OCI-LY1 (cell line): ENCODE measurements around the gene ANKS3.

Experiments
- H2AFZ ChIP-seq: fragments of 200-600 bp; sonication (generic), shearing (Covaris generic); 2 replicates; pipeline ENCODE4 v1.6.0; 2014; ENCODE audit warnings: antibody characterized with exemption, mild to moderate bottlenecking, low read length
- H3F3A ChIP-seq: fragments of 200-600 bp; sonication (generic), shearing (Covaris generic); 2 replicates; pipeline ENCODE4 v1.6.0; 2014; ENCODE audit warnings: mild to moderate bottlenecking, antibody characterized with exemption, low read length, moderate library complexity; ENCODE audit not compliant: insufficient read depth
- H3K27ac ChIP-seq: fragments of 200-600 bp; sonication (generic); 2 replicates; pipeline ENCODE4 v1.5.1; 2014; ENCODE audit warnings: low read length, mixed run types, mild to moderate bottlenecking, low read depth; ENCODE audit not compliant: poor library complexity, severe bottlenecking
- H3K27me3 ChIP-seq: fragments of 200-600 bp; sonication (generic); 2 replicates; pipeline ENCODE4 v1.6.0; 2014; ENCODE audit warnings: antibody characterized with exemption, mild to moderate bottlenecking, low read length, moderate library complexity; ENCODE audit not compliant: insufficient read depth
- H3K36me3 ChIP-seq: fragments of 200-600 bp; sonication (generic); 2 replicates; pipeline ENCODE4 v1.6.1; 2014; ENCODE audit warnings: mild to moderate bottlenecking, antibody characterized with exemption, low read length, moderate library complexity, mixed read lengths; ENCODE audit not compliant: insufficient read depth
- H3K4me1 ChIP-seq: fragments of 200-600 bp; sonication (generic); 2 replicates; pipeline ENCODE4 v1.5.1; 2014; ENCODE audit warnings: mild to moderate bottlenecking, low read length, moderate library complexity; ENCODE audit not compliant: insufficient read depth, severe bottlenecking
- H3K4me2 ChIP-seq: fragments of 200-600 bp; sonication (generic), shearing (Covaris generic); 2 replicates; pipeline ENCODE4 v1.6.1; 2014; ENCODE audit warnings: low read length
- H3K4me3 ChIP-seq: fragments of 200-600 bp; sonication (generic); 2 replicates; pipeline ENCODE4 v1.5.1; 2014; ENCODE audit warnings: low read length, low read depth, mild to moderate bottlenecking, mixed read lengths; ENCODE audit not compliant: poor library complexity, severe bottlenecking
- H3K79me2 ChIP-seq: fragments of 200-600 bp; shearing (Covaris generic); 2 replicates; pipeline ENCODE4 v1.6.1; 2016; ENCODE audit warnings: mixed run types, low read length, mixed read lengths; ENCODE audit not compliant: insufficient read depth
- H3K9ac ChIP-seq: fragments of 200-600 bp; sonication (generic), shearing (Covaris generic); 2 replicates; pipeline ENCODE4 v1.6.1; 2014; ENCODE audit warnings: mild to moderate bottlenecking, low read length, mixed read lengths
- H3K9me2 ChIP-seq: fragments of 200-600 bp; sonication (generic), shearing (Covaris generic); 2 replicates; pipeline ENCODE4 v1.6.1; 2014; ENCODE audit warnings: low read depth, mild to moderate bottlenecking, low read length, mixed read lengths
- H3K9me3 ChIP-seq: fragments of 200-600 bp; shearing (Covaris generic); 2 replicates; pipeline ENCODE4 v1.6.1; 2014; ENCODE audit warnings: low read length, mixed read lengths
- H4K20me1 ChIP-seq: fragments of 200-600 bp; sonication (generic), shearing (Covaris generic); 2 replicates; pipeline ENCODE4 v1.6.0; 2016; ENCODE audit warnings: mild to moderate bottlenecking, low read length; ENCODE audit not compliant: insufficient read depth
- EZH2 ChIP-seq: fragments of 200-600 bp; sonication (generic), shearing (Covaris generic); IDR thresholded peaks from 2 replicates; pipeline ENCODE4 v1.8.0; 2017; ENCODE audit warnings: borderline replicate concordance, mixed run types, mild to moderate bottlenecking, antibody characterized with exemption, low read length, moderate library complexity, mixed read lengths
- TF ChIP-seq, protein P1 (sequence below): fragments of 200-600 bp; sonication (generic), shearing (Covaris generic); IDR thresholded peaks from 2 replicates; pipeline ENCODE4 v1.5.1; 2017; ENCODE audit warnings: mild to moderate bottlenecking, antibody characterized with exemption, low read length, moderate library complexity, mixed read lengths

The ANKS3 gene

GRCh38 chr16:4702466-4702808 lies 31.6 kb downstream of the ANKS3 start:
- Histone ChIP-seq H3K36me3 (peaks cover 47% of the 10 kb centered on the region; the same call in 1 of the 2 replicates), H3F3A (no peaks in the 10 kb centered on the region), H3K4me2 (no peak overlapping the region), H3K27ac (no peak overlapping the region), H3K9ac (no peak overlapping the region), H2AFZ (no peak overlapping the region), H3K79me2 (no peaks in the 10 kb centered on the region), H3K4me3 (no peak overlapping the region), H3K4me1 (peaks cover 3% of the 10 kb centered on the region), H3K9me2 (no peaks in the 10 kb centered on the region), H3K9me3 (no peaks in the 10 kb centered on the region), H4K20me1 (no peaks in the 10 kb centered on the region), H3K27me3 (no peaks in the 10 kb centered on the region)
- TF ChIP-seq, protein P1, sequence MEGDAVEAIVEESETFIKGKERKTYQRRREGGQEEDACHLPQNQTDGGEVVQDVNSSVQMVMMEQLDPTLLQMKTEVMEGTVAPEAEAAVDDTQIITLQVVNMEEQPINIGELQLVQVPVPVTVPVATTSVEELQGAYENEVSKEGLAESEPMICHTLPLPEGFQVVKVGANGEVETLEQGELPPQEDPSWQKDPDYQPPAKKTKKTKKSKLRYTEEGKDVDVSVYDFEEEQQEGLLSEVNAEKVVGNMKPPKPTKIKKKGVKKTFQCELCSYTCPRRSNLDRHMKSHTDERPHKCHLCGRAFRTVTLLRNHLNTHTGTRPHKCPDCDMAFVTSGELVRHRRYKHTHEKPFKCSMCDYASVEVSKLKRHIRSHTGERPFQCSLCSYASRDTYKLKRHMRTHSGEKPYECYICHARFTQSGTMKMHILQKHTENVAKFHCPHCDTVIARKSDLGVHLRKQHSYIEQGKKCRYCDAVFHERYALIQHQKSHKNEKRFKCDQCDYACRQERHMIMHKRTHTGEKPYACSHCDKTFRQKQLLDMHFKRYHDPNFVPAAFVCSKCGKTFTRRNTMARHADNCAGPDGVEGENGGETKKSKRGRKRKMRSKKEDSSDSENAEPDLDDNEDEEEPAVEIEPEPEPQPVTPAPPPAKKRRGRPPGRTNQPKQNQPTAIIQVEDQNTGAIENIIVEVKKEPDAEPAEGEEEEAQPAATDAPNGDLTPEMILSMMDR = no peak
- TF ChIP-seq EZH2 = no peak

DNA sequence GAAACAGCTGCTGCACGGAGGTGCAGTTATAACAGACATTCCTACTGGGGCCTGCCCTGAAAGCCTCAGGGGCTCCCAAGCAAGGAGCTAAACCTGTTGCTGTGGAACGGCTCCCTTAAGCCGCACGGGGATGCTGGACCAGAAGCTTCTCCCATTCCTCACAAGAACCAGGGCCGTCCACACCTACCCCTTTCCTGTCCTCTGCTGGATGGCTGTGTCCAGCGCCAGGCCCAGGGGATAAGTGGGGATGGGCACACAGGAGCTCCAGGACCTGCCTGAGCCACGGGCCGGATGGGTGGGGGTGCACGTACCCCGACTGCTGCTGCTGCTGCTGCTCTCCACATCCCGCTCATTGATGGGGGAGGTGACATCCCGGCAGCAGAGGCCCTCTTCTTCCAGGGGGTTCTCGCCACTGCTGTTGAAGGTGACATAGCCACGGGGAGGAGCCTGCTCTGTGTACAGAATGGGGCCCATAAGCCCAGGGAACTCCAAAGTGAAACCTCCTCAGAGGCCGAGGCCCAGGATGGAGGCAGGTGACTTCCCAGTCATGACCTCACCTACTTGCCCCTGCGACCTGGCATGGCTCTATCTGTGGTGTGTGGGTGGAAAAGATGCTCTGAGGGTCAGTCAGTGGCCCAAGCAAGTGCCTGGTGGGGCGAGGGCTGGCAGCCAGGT lies 32.1 kb downstream of the ANKS3 start:
- no peaks in the 10 kb centered on the region for H3F3A ChIP-seq
- no peak overlapping the region for H3K27ac ChIP-seq
- H3K4me3 ChIP-seq = no peak overlapping the region
- H4K20me1 ChIP-seq = no peaks in the 10 kb centered on the region
- H3K9me3 ChIP-seq = no peaks in the 10 kb centered on the region
- no peaks in the 10 kb centered on the region for H3K9me2 ChIP-seq
- no peak overlapping the region for H2AFZ ChIP-seq
- no peak for TF ChIP-seq EZH2
- TF ChIP-seq, protein P1 = no peak
- H3K4me1 ChIP-seq = peaks cover 3% of the 10 kb centered on the region
- H3K9ac ChIP-seq = no peak overlapping the region
- H3K79me2 ChIP-seq = no peaks in the 10 kb centered on the region
- H3K36me3 ChIP-seq = peaks cover 51% of the 10 kb centered on the region; the same call in 1 of the 2 replicates
- no peak overlapping the region for H3K4me2 ChIP-seq
- no peaks in the 10 kb centered on the region for H3K27me3 ChIP-seq

- Histone ChIP-seq H2AFZ (no peak overlapping the region), H3K4me3 (no peak overlapping the region), H3K9me2 (no peaks in the 10 kb centered on the region), H3F3A (no peaks in the 10 kb centered on the region), H3K4me2 (no peak overlapping the region), H3K9me3 (no peaks in the 10 kb centered on the region), H3K27me3 (no peaks in the 10 kb centered on the region), H3K4me1 (peaks cover 3% of the 10 kb centered on the region), H3K9ac (no peak overlapping the region), H4K20me1 (no peaks in the 10 kb centered on the region), H3K27ac (no peak overlapping the region), H3K79me2 (no peaks in the 10 kb centered on the region), H3K36me3 (peaks cover 58% of the 10 kb centered on the region; the same call in 1 of the 2 replicates)
- TF ChIP-seq, protein P1 = no peak
Measured at GRCh38 chr16:4700997-4701743, 32.9 kb downstream of the ANKS3 start.
